Spinal cord (tissue), 10 donors: ENCODE results near the gene CPNE6. TPM values are rescaled to one million over a fixed set of nuclear protein-coding genes. Genes with fewer than 3 reads are reported as not detected.

Source experiments
- DNase-seq, 6 donors: peaks; one replicate each; pipeline versions ENCODE4 v3.0.0 to v3.0.0-alpha.2; 2013 to 2015; ENCODE audit warnings: low spot score in 6 of 6, low read depth in 4 of 6
- H3K27ac ChIP-seq: one replicate; pipeline ENCODE4 v1.5.1; 2013; ENCODE audit warnings: low read depth, low read length, control low read depth
- H3K27me3 ChIP-seq: one replicate; pipeline ENCODE4 v1.6.1; 2013; ENCODE audit warnings: low read length; ENCODE audit not compliant: control insufficient read depth, insufficient read depth
- H3K36me3 ChIP-seq: one replicate; pipeline ENCODE4 v1.6.1; 2013; ENCODE audit warnings: low read length; ENCODE audit not compliant: control insufficient read depth, insufficient read depth
- H3K4me1 ChIP-seq: one replicate; pipeline ENCODE4 v1.6.1; 2013; ENCODE audit warnings: low read length; ENCODE audit not compliant: control insufficient read depth, insufficient read depth
- H3K4me3 ChIP-seq: one replicate; pipeline ENCODE4 v1.5.1; 2013; ENCODE audit warnings: low read depth, low read length, control low read depth
- H3K9me3 ChIP-seq: one replicate; pipeline ENCODE4 v1.6.1; 2013; ENCODE audit warnings: low read length; ENCODE audit not compliant: control insufficient read depth, insufficient read depth
- WGBS: methylation state at CpG from one replicate; pipeline ENCODE4 v1.1.5; 2013; ENCODE audit warnings: missing lambda C conversion rate; ENCODE audit not compliant: insufficient coverage; 5-methylcytosine and 5-hydroxymethylcytosine counted together
- polyA plus RNA-seq, 2 donors: library from polyadenylated mRNA; unstranded; fragments of 120-200 nt; gene quantifications; one replicate each; pipeline ENCODE4 v1.2.1, GENCODE V29; 2013; ENCODE audit not compliant: insufficient read length in 2 of 2
- total RNA-seq, 2 donors: library from RNA; depleted of rRNA in 1 of 2; stranded (reverse); fragments of 120-200 nt in 1 of 2; fragments of >200 nt in 1 of 2; gene quantifications; one replicate each; pipeline versions ENCODE4 v1.2.3 to v1.2.4, GENCODE V29; 2013 to 2014
- donor health status: healthy.

The CPNE6 gene
- total and polyA plus RNA-seq, 4 donors: 1.7 to 55.7 (median 14.6) TPM

GRCh38 chr14:24093207-24093900 is 22.0 kb downstream of the CPNE6 start:
- Histone ChIP-seq H3K36me3 (peaks cover 3% of the 10 kb centered on the region), H3K4me3 (peak overlapping the region; percentile 65), H3K9me3 (no peaks in the 10 kb centered on the region), H3K27me3 (no peaks in the 10 kb centered on the region), H3K4me1 (peaks cover 31% of the 10 kb centered on the region), H3K27ac (peak overlapping the region; percentile 42)
- DNase-seq: no peak
- WGBS: 80% methylated on average over 19 of the region's 19 CpGs

DNA sequence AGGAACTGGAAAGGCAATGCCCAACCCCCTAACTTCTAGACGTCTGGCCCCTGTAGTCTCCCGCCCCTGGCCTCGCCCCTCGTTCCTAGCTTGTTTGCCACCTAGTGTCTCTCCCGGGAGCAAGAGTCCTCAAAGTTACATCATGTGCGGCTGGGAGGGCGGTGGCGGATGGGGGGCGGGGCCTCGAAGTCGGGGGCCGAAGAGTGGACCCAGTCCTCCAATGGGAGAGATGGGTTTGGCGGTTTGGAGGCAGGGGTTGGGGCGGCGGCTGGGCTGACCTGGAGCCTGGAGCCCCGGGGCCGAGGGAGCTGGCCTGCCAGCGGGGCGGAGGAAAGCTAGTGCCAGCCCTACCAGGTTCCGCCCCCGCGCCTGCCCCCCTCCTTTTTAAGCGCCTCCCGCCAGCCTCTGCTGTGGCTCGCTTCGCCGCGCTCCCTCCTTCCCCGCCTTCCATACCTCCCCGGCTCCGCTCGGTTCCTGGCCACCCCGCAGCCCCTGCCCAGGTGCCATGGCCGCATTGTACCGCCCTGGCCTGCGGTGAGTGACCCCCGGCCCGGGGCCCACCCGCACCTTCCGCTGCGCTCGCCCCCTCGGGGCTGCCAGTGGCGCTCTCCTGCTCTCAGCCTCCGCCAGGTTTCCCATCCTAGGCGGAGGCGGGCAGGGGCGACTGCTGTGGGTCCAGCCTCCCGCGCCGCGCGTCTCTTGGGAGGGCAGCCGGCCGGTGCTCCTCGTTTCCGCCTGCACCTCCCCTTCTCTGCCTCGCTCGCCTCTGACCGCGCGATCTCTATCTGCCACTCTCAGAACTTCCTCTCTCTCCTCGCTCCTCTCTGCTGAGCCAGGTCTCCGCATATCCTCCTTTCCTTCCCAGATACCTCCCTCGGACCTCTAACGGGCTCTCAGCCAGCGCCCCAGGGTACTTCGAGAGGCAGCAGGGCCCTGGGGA is 22.8 kb downstream of the CPNE6 start, which contains the start of gene PCK2:
Gene PCK2 (plus strand): TSS at position 411 of the 940 bp plus-strand sequence. CDS start 95 bp downstream, at position 506.
- WGBS: 0% methylated on average over 64 of the region's 68 CpGs
- Histone ChIP-seq H3K9me3 (no peaks in the 10 kb centered on the region), H3K4me3 (peak within 1 kb of the TSS; percentile 65), H3K27me3 (no peaks in the 10 kb centered on the region), H3K27ac (peak within 1 kb of the TSS; percentile 42), H3K36me3 (peaks cover 9% of the 10 kb centered on the region), H3K4me1 (peaks cover 35% of the 10 kb centered on the region)
- peak in 2 of 6 donors; percentile 80 to 86 for DNase-seq

- H3K36me3 ChIP-seq: peaks cover 10% of the 10 kb centered on the region
- H3K27ac ChIP-seq: peak overlapping the region; percentile 42
- H3K4me3 ChIP-seq: peak overlapping the region; percentile 65
- H3K9me3 ChIP-seq: no peaks in the 10 kb centered on the region
- 15% methylated on average over 14 of the region's 14 CpGs for WGBS
- H3K27me3 ChIP-seq: no peaks in the 10 kb centered on the region
- no peak for DNase-seq
- peaks cover 36% of the 10 kb centered on the region for H3K4me1 ChIP-seq
These were observed 23.5 kb downstream of the CPNE6 start for GRCh38 chr14:24094841-24095270.

- peak overlapping the region; percentile 65 for H3K4me3 ChIP-seq
- no peaks in the 10 kb centered on the region for H3K9me3 ChIP-seq
- WGBS: 69% methylated on average over 9 of the region's 12 CpGs
- H3K36me3 ChIP-seq: peaks cover 10% of the 10 kb centered on the region
- peak overlapping the region; percentile 42 for H3K27ac ChIP-seq
- peaks cover 32% of the 10 kb centered on the region for H3K4me1 ChIP-seq
- no peak for DNase-seq
- no peaks in the 10 kb centered on the region for H3K27me3 ChIP-seq
These were observed 24.1 kb downstream of the CPNE6 start for GRCh38 chr14:24095271-24096068.

GRCh38 chr14:24096545-24097181 is 25.3 kb downstream of the CPNE6 start:
- Histone ChIP-seq H3K27me3 (no peaks in the 10 kb centered on the region), H3K27ac (no peak overlapping the region), H3K4me3 (no peak overlapping the region), H3K36me3 (peaks cover 10% of the 10 kb centered on the region), H3K4me1 (peaks cover 31% of the 10 kb centered on the region), H3K9me3 (no peaks in the 10 kb centered on the region)
- no peak for DNase-seq
- WGBS: 94% methylated on average over 7 of the region's 8 CpGs

- no peak overlapping the region for H3K4me3 ChIP-seq
- no peak overlapping the region for H3K27ac ChIP-seq
- 93% methylated on average over 16 of the region's 16 CpGs for WGBS
- no peaks in the 10 kb centered on the region for H3K27me3 ChIP-seq
- H3K4me1 ChIP-seq: peaks cover 29% of the 10 kb centered on the region
- no peak for DNase-seq
- H3K9me3 ChIP-seq: no peaks in the 10 kb centered on the region
- peaks cover 10% of the 10 kb centered on the region for H3K36me3 ChIP-seq
These were observed 27.0 kb downstream of the CPNE6 start for GRCh38 chr14:24098229-24098926.

- H3K4me1 ChIP-seq: peaks cover 21% of the 10 kb centered on the region
- H3K4me3 ChIP-seq: no peak overlapping the region
- WGBS: 65% methylated on average over 15 of the region's 17 CpGs
- no peaks in the 10 kb centered on the region for H3K27me3 ChIP-seq
- DNase-seq: no peak
- no peak overlapping the region for H3K27ac ChIP-seq
- no peaks in the 10 kb centered on the region for H3K9me3 ChIP-seq
- H3K36me3 ChIP-seq: peaks cover 13% of the 10 kb centered on the region
These were observed 27.8 kb downstream of the CPNE6 start for GRCh38 chr14:24098927-24099813.
